ENCODE results near the gene CARD8.
"Not testable (repeated sequence)": the region's sequence is repeated elsewhere in the genome, so short reads cannot be mapped to it uniquely, and the experiment has no call there.

CARD8 gene

DNA sequence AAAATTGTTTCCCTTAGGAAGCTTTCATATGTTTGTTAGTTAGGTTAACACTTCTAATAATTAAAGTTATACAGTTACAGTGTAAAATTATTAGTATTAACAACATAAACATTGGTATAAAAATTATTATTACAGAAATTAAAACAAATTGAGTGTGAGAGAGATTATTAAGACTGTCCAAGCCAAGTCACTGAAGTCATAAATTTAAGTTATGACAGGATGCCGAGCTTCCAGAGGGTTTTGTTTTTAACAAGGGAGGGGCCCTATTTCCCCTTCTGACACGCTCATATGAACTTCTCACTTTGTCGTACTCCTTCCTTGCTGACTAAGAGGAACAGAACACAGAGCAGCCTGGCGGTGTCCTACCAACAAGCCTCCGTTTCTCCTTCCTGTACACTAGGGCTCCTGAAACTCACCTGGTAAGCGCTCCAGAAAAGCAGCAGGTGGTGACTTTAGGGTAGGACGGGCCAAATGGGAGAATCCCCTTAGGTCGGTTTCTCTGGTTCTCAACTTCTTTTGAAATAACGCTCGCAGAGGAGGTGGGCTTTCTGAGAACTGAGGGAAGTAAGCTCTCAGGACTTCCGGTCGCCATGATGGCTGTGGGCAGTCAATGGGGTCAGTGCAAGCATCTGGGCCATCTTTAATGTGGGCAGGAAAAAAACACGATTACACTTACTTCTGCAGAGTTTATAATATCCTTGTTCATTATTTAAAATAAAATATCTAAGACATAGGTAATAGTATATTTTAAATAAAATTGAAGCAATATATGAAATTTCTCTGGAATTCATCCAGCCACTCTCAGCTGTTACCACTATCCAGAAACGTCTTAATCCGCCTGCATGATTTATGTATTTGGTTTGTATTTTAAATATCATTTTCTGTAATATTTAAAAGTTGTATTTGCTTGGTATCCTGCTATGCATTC lies at the start of gene CARD8:
CARD8 (minus strand) TSS at position 537 of the 928 bp plus-strand sequence. CDS start 14,892 bp downstream, outside the sequence.
- DNase-seq (ENCODE audit: low read depth in 2 of 2): peak; percentile 48 to 65

- no peak for DNase-seq (ENCODE audit: low read depth in 2 of 2)
Observed at GRCh38 chr19:48303866-48304265, 48.2 kb upstream of the CARD8 start.

- DNase-seq (ENCODE audit: low read depth in 2 of 2): no peak
Observed at GRCh38 chr19:48303367-48303766, 47.7 kb upstream of the CARD8 start.

DNA sequence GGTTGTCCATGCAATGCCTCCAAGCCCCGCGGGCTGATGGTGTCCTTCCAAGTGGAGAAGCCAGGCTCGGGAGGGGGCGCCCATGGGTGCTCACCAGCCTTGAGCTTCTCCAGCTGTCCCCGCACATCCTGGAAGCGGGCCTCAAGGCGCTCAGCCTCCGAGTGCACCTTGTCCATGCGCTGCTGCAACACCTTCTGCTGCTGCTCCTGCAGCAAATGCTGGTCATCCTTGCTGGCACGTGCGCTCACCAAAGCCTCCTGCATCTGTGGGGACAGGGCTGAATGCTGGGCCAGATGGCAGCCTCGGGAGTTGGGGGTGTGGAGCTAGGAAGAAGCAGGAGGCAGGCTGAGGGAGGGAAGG lies 46.9 kb upstream of the CARD8 start:
- DNase-seq (ENCODE audit: low read depth in 2 of 2): no peak

GRCh38 chr19:48301886-48302599 lies 46.3 kb upstream of the CARD8 start:
- DNase-seq (ENCODE audit: low read depth in 2 of 2): no peak

- DNase-seq (ENCODE audit: low read depth in 2 of 2): no peak
Observed at GRCh38 chr19:48297975-48298374, 42.3 kb upstream of the CARD8 start.

DNA sequence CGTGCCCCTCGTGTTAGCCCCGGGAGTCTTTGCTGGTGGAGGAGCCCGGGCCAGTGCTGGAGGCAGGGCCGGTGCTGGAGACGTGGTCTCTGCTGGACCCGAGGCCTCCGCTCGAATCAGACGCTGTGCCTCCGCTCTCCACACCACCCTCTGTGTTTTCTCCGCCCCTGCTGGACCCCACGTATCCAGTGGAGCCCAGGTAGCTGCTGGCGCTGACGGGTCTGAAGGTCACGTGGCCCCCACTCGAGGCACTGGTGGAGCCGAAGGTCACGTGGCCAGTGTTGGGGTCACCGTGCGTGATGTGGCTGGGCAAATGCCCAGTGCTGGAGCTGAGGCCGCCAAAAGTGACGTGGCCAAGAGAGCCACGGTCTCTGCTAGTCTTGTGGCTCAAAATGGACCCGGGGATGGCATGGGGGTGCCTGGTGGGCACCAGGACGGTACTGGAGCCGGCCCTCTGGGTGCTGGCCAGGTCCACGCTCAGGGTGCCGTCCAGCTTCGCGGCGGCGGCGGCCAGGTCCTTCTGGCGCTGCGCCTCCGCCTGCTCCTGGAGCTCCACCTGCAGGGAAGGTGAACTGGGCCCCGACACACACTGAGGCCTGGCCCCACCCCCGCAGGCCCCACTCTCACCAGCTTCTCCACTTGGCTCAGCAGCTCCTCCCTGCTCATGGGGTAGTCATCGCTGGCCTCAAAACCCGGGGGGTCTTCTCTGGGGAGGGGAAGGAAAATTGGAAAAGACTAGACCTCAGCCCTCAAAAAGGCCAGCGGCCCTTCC lies 41.4 kb upstream of the CARD8 start:
- DNase-seq (ENCODE audit: low read depth in 2 of 2): no peak

DNA sequence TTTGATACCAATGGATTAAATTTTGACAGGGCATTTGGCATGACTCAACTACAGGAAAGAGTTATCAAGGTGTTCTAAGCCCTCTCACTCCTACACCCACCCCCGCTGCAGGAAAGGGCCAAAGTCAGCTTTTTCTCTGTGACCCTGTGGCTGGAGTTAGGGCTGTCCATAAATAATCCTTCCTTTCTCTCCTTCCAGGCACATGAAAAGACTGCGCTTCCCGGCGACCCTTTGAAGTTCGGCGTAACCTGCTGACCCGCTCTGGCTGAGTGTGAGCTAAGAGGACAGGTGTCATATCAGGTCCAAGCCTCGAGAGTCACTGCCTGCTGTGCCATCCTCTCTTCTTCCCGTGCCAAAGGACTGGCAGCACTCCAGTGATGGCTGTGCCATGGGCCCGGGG lies 39.7 kb upstream of the CARD8 start:
- DNase-seq (ENCODE audit: low read depth in 2 of 2): no peak

- DNase-seq (ENCODE audit: low read depth in 2 of 2): no peak
Observed at GRCh38 chr19:48292798-48293197, 37.1 kb upstream of the CARD8 start.

DNA sequence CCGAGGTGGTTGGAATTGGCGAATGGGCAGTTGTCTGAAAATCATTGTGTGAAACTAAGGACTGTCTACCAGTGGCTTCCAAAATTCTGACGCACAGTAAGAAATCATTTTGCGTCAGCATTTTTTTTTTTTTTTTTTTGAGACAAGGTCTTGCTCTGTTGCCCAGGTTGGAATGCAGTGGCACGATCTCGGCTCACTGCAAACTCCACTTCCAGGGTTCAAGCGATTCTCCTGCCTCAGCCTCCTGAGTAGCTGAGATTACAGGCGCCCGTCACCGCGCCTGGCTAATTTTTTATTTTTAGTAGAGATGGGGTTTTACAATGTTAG lies 35.7 kb upstream of the CARD8 start:
- DNase-seq (ENCODE audit: low read depth in 2 of 2): not testable (repeated sequence)

GRCh38 chr19:48290771-48291488 lies 35.2 kb upstream of the CARD8 start:
- peak; percentile 40 to 48 for DNase-seq (ENCODE audit: low read depth in 2 of 2)

- DNase-seq (ENCODE audit: low read depth in 2 of 2): no peak
Observed at GRCh38 chr19:48290401-48290770, 34.7 kb upstream of the CARD8 start.

GRCh38 chr19:48287748-48288147 lies 32.0 kb upstream of the CARD8 start:
- no peak for DNase-seq (ENCODE audit: low read depth in 2 of 2)

- DNase-seq (ENCODE audit: low read depth in 2 of 2): no peak
Observed at GRCh38 chr19:48284896-48285295, 29.2 kb upstream of the CARD8 start.

- no peak for DNase-seq (ENCODE audit: low read depth in 2 of 2)
Observed at GRCh38 chr19:48283908-48284307, 28.2 kb upstream of the CARD8 start.

DNA sequence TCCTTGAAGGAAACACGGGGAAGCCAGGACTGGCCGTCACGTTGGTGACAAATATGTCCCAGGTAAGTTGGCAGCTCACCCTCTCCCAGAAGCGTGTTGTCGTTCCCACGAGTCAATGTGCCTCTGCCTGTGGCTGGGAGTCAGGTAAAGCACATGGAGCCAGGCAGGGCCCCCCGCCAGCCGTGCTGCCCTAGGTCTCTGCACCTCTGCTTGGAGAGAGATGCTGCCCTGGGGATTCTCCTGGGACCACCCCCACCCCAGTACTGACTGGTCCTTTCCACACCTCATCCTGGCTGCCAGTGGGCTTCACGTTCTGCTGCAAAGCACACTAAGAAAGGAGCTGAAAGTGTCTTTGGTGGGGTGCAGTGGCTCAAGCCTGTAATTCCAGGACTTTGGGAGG lies 24.0 kb upstream of the CARD8 start:
- DNase-seq (ENCODE audit: low read depth in 2 of 2): no peak

DNA sequence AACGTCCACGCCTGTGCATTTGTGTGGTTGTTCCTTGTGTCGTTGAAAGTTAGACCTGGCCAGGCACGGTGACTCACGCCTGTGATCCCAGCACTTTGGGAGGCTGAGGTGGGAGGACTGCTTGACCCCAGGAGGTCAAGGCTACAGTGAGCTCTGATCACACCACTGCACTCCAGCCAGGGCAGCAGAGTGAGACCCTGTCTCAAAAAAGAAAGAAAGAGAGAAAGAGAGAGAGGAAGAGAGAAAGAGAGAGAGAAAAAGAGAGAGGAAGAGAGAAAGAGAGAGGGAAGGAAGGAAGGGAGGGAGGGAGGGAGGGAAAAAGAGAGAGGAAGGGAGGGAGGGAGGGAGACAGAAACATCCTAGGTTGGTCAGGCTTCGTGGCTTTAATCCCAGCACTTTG lies 19.2 kb upstream of the CARD8 start:
- no peak for DNase-seq (ENCODE audit: low read depth in 2 of 2)

GRCh38 chr19:48274173-48274572 lies 18.5 kb upstream of the CARD8 start:
- DNase-seq (ENCODE audit: low read depth in 2 of 2): no peak

DNA sequence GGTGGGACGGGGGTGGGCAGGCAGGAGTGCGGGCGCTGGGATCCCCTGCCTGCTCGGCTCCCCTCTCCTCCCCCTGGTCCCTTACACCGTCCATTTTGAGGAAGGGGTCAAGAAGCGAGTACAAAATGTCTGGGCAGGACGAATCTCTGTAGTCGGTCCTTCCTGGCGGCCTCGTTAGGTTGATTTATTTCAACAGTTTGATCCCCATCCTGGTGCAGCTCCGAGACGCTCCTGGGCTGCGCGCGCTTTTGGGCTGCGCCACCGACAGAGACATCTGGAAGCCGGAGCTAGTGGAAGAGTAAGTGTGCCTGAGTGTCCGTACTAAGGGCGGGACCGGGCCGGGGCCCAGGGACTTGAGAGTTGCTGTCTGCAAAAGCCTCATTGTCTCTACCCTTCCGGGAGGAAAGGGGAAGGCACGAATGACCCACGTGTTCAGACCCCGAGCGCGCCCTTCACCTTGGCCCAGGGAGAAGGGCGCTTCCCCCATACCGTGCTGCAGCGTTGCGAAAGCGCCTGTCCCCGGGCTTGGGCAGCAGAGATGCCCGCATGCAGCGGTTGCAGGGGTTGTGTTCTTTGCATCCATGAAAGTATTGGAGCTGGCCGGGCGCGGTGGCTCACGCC lies 15.9 kb upstream of the CARD8 start:
- DNase-seq (ENCODE audit: low read depth in 2 of 2): no peak

DNA sequence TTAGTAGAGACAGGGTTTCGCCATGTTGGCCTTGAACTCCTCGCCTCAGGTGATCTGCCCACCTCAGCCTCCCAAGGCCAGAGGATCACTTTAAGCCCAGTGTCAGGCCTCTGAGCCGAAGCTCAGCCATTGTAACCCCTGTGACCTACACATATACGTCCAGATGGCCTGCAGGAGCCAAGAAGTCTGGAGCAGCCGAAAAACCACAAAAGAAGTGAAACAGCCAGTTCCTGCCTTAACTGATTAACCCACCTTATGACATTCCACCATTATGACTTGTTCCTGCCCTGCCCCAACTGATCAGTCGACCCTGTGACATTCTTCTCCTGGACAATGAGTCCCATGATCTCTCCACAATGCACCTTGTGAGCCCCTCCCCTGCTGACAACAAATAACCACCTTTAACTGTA lies 13.9 kb upstream of the CARD8 start:
- DNase-seq (ENCODE audit: low read depth in 2 of 2): not testable (repeated sequence)

DNA sequence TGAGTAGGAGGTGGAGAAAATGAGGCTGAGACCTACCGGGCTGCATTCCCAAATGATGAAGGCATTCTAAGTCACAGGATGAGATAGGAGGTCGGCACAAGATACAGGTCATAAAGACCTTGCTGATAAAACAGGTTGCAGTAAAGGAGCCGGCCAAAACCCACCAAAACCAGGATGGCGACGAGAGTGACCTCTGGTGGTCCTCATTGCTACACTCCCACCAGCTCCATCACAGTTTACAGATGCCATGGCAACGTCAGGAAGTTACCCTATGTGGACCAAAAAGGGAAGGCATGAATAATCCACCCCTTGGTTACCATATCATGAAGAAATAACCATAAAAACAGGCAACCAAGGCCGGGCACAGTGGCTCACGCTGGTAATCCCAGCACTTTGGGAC lies 9.6 kb upstream of the CARD8 start:
- DNase-seq (ENCODE audit: low read depth in 2 of 2): not testable (repeated sequence)
